PC-9 (cell line): ENCODE measurements around the gene C1QTNF1. TPM values are rescaled to one million over a fixed set of nuclear protein-coding genes. Genes with fewer than 3 reads are reported as not detected.

ENCODE experiments used
- BruUV-seq: library from RNA; stranded (reverse); fragments of 400-500 nt; replicated peaks from 2 replicates; lab custom pipeline; 2021; lab: Mats Ljungman, UMichigan
- CTCF ChIA-PET: fragments of 300-600 bp; sonication (Branson Sonifier 250); formaldehyde crosslinking; loops from one replicate; lab custom pipeline; 2022; ENCODE audit warnings: antibody characterized with exemption; lab: Charles Lee
- POLR2A ChIA-PET: fragments of 300-600 bp; sonication (Branson Sonifier 250); formaldehyde crosslinking; loops from one replicate; lab custom pipeline; 2022; ENCODE audit warnings: antibody characterized with exemption; ENCODE audit not compliant: unreplicated experiment; lab: Charles Lee
- DNase-seq, 2 experiments: peaks; one replicate each; pipeline versions ENCODE4 v3.0.0 to v3.0.0-alpha.2; 2015 to 2022; ENCODE audit warnings: mixed read lengths in 1 of 2
- H2AFZ ChIP-seq: fragments of 200-600 bp; sonication (generic); 2 replicates; pipeline ENCODE4 v1.8.1; 2017; ENCODE audit warnings: antibody characterized with exemption
- H3F3A ChIP-seq: fragments of 200-600 bp; sonication (generic); 2 replicates; pipeline ENCODE4 v1.8.1; 2017; ENCODE audit warnings: antibody characterized with exemption, mild to moderate bottlenecking, low read depth; ENCODE audit not compliant: insufficient read depth
- H3K27ac ChIP-seq: fragments of 200-600 bp; sonication (generic); 2 replicates; pipeline ENCODE4 v1.6.1; 2016; ENCODE audit warnings: mixed run types
- H3K27me3 ChIP-seq: fragments of 200-600 bp; sonication (generic); 2 replicates; pipeline ENCODE4 v1.6.1; 2016; ENCODE audit warnings: low read depth, mixed run types; ENCODE audit not compliant: insufficient read depth
- H3K36me3 ChIP-seq: fragments of 200-600 bp; sonication (generic); 2 replicates; pipeline ENCODE4 v1.6.1; 2016; ENCODE audit warnings: low read depth, mixed run types
- H3K4me1 ChIP-seq: fragments of 200-600 bp; sonication (generic); replicated peaks from 2 replicates; pipeline ENCODE4 v1.6.1; 2016; ENCODE audit warnings: mixed run types; ENCODE audit not compliant: insufficient read depth
- H3K4me2 ChIP-seq: fragments of 200-600 bp; sonication (generic); 2 replicates; pipeline ENCODE4 v1.6.1; 2017; ENCODE audit warnings: mixed run types
- H3K4me3 ChIP-seq: fragments of 200-600 bp; sonication (generic); 2 replicates; pipeline ENCODE4 v1.6.1; 2016; ENCODE audit warnings: mixed run types
- H3K79me2 ChIP-seq: fragments of 200-600 bp; sonication (generic); 2 replicates; pipeline ENCODE4 v1.6.1; 2017; ENCODE audit warnings: low read depth, mixed run types
- H3K9me2 ChIP-seq: fragments of 200-600 bp; sonication (generic); 2 replicates; pipeline ENCODE4 v1.8.1; 2017; ENCODE audit warnings: mild to moderate bottlenecking; ENCODE audit not compliant: insufficient read depth
- H3K9me3 ChIP-seq: fragments of 200-600 bp; sonication (generic); 2 replicates; pipeline ENCODE4 v1.8.1; 2016; ENCODE audit warnings: low read depth; ENCODE audit not compliant: insufficient read depth
- H4K20me1 ChIP-seq: fragments of 200-600 bp; sonication (generic); 2 replicates; pipeline ENCODE4 v1.8.1; 2017; ENCODE audit not compliant: insufficient read depth
- EZH2 ChIP-seq: fragments of 200-600 bp; sonication (generic); IDR thresholded peaks from 2 replicates; pipeline ENCODE4 v1.8.0; 2017; ENCODE audit warnings: antibody characterized with exemption, low read depth
- intact Hi-C: fragments of 100-400 bp; cut with micrococcal nuclease; formaldehyde crosslinking; loops from one replicate; pipeline ENCODE4 v1.10.0; 2022; ENCODE audit not compliant: unreplicated experiment
- total RNA-seq: library from RNA; stranded (reverse); gene quantifications from 2 replicates; pipeline ENCODE4 v1.2.3, GENCODE V29; 2021
- TF ChIP-seq, protein P1 (sequence below): fragments of 200-600 bp; sonication (generic); conservative IDR thresholded peaks from 2 replicates; pipeline ENCODE4 v1.6.1; 2017; ENCODE audit warnings: mixed run types, antibody characterized with exemption, mild to moderate bottlenecking, moderate library complexity

C1QTNF1 gene
- total RNA-seq, 1 experiment from 2014 or later: 3.4 TPM

GRCh38 chr17:79083191-79083971 lies 59.4 kb downstream of the C1QTNF1 start:
- BruUV-seq: no TSS peak
- Histone ChIP-seq H3K9me3 (no peaks in the 10 kb centered on the region), H3K27me3 (no peaks in the 10 kb centered on the region), H2AFZ (no peak overlapping the region), H3F3A (no peaks in the 10 kb centered on the region), H3K4me2 (no peak overlapping the region), H3K79me2 (no peaks in the 10 kb centered on the region), H4K20me1 (no peaks in the 10 kb centered on the region), H3K4me3 (no peak overlapping the region), H3K4me1 (no peaks in the 10 kb centered on the region), H3K27ac (no peak overlapping the region), H3K36me3 (no peaks in the 10 kb centered on the region), H3K9me2 (no peaks in the 10 kb centered on the region)
- no peak for DNase-seq
- TF ChIP-seq, protein P1, sequence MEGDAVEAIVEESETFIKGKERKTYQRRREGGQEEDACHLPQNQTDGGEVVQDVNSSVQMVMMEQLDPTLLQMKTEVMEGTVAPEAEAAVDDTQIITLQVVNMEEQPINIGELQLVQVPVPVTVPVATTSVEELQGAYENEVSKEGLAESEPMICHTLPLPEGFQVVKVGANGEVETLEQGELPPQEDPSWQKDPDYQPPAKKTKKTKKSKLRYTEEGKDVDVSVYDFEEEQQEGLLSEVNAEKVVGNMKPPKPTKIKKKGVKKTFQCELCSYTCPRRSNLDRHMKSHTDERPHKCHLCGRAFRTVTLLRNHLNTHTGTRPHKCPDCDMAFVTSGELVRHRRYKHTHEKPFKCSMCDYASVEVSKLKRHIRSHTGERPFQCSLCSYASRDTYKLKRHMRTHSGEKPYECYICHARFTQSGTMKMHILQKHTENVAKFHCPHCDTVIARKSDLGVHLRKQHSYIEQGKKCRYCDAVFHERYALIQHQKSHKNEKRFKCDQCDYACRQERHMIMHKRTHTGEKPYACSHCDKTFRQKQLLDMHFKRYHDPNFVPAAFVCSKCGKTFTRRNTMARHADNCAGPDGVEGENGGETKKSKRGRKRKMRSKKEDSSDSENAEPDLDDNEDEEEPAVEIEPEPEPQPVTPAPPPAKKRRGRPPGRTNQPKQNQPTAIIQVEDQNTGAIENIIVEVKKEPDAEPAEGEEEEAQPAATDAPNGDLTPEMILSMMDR: no peak
- no peak for TF ChIP-seq EZH2
- ChIA-PET CTCF (interaction anchor here (0.5 to 1.1 kb wide), 4 partner anchors 9 to 320 kb away, joined by 3 to 5 read pairs (median 4); partner anchors contain the start of gene ENGASE), POLR2A (no interaction called here)
- intact Hi-C loops: loop anchor here (2.0 kb wide), 1 partner anchor 97 kb away; no protein-coding TSS in a partner anchor

DNA sequence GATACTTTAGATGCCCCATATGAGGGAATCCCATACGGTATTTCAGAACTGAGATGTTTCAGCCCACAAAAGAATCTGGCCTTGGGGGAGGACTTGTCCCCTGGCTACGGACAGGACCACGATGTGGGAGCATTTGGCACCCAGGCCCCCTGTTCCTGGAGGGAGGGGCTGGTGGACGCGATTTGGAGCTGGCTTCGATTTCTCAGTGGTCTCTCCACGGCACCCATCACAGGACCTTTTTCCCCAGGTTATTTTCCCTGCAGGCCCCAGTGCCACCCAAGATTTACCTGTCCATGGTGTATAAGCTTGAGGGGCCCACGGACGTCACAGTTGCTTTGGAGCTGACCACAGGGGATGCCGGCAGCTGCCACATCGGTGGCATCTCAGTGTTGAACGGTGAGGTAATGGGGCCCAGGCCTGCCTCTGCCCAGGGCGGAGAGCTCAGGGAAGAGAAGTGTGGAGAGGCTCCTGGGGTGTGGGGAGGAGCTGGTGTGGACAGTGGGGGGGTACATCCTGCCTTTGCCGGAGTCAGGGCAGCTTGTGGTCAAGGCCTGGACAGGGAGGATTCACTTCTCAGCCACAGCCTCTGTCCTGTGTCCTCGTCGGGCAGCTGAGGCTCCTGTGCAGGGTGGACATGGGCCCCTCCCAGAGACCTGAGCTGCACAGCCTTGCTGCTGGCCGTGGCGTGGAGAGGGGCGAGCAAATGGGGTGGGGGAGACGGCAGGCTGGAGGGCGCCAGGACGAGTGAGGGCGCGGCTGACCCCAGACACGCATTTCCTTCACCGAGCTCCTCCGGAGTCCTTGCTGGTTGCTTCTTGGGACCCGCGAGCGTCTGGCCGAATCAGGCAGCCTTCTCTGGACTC lies 60.6 kb downstream of the C1QTNF1 start:
- Histone ChIP-seq H3K9me2 (no peaks in the 10 kb centered on the region), H3K36me3 (no peaks in the 10 kb centered on the region), H3K9me3 (no peaks in the 10 kb centered on the region), H2AFZ (no peak overlapping the region), H3K79me2 (no peaks in the 10 kb centered on the region), H3K4me3 (no peak overlapping the region), H3K4me2 (no peak overlapping the region), H3F3A (no peaks in the 10 kb centered on the region), H3K4me1 (no peaks in the 10 kb centered on the region), H4K20me1 (no peaks in the 10 kb centered on the region), H3K27me3 (no peaks in the 10 kb centered on the region), H3K27ac (no peak overlapping the region)
- CTCF ChIA-PET: no interaction called here
- TF ChIP-seq EZH2: no peak
- TF ChIP-seq, protein P1: no peak
- POLR2A ChIA-PET: no interaction called here
- no TSS peak for BruUV-seq
- DNase-seq: no peak
- intact Hi-C loops: no loop called here

- Histone ChIP-seq H3F3A (no peaks in the 10 kb centered on the region), H3K4me1 (no peaks in the 10 kb centered on the region), H3K9me3 (no peaks in the 10 kb centered on the region), H3K9me2 (no peaks in the 10 kb centered on the region), H4K20me1 (no peaks in the 10 kb centered on the region), H3K36me3 (no peaks in the 10 kb centered on the region), H2AFZ (no peak overlapping the region), H3K27ac (no peak overlapping the region), H3K4me3 (no peak overlapping the region), H3K79me2 (no peaks in the 10 kb centered on the region), H3K4me2 (no peak overlapping the region), H3K27me3 (no peaks in the 10 kb centered on the region)
- BruUV-seq: no TSS peak
- no peak for DNase-seq
- ChIA-PET POLR2A (no interaction called here), CTCF (interaction anchor here (0.6 kb wide), 2 partner anchors 31 to 623 kb away, joined by 4 to 7 read pairs; no protein-coding TSS in a partner anchor)
- intact Hi-C loops: no loop called here
- TF ChIP-seq EZH2: no peak
- TF ChIP-seq, protein P1: no peak
These were observed 61.4 kb downstream of the C1QTNF1 start for GRCh38 chr17:79085154-79085920.
